Measurements from ENCODE around the gene TMEFF1. TPM values are rescaled to one million over a fixed set of nuclear protein-coding genes. Genes with fewer than 3 reads are reported as not detected.

Gene TMEFF1
- polyA plus RNA-seq, 2 of the 4 experiments (the other 2 are of a cell fraction), result 0.31 to 0.61 TPM

DNA sequence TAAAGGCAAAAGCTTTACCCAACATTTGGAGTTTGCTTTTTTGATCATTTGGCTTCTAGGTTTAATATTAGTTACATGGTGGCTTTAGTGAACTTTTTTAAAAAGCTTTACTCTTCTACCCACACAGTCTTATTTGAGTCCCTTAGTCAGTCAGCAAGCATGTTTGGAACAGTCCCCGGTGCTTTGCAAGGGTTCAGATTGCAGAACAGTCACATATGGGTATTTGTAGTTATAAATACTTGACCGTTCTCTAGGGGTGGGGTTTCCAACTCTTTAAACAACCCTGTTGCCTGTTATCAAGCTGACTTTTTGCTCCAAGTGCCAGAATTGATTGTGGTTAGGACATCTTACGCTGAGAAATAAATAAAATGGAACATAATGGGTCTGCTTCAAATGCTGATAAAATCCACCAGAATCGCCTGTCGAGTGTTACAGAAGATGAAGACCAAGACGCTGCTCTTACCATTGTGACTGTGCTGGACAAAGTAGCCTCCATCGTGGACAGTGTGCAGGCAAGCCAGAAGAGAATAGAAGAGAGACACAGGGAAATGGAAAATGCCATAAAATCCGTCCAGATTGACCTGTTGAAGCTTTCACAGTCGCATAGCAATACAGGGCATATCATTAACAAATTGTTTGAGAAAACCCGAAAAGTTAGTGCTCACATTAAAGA, 105.0 kb downstream of the TMEFF1 start, which contains the start of gene CAVIN4:
TSS of gene CAVIN4 (plus strand) at position 304 of the 673 bp plus-strand sequence. CDS start at position 369, 65 bp downstream.
- Histone ChIP-seq H3K4me1 (no peaks in the 10 kb centered on the region), H3K9me3 (no peaks in the 10 kb centered on the region), H3K4me2 (no peak within 1 kb of the TSS), H3K27ac (no peak within 1 kb of the TSS), H3K4me3 (no peak within 1 kb of the TSS)
- ATAC-seq (no peak), FAIRE-seq (no peak), DNase-seq (ENCODE audit: low read depth in 1 of 2, low spot score in 1 of 2) (no peak)
- TF ChIP-seq CBX2 (IDR thresholded peaks at IDR 0.05; ENCODE audit: borderline replicate concordance, low read depth) (no peak), SREBF2 (IDR thresholded peaks at IDR 0.05) (no peak), SMC3 (IDR thresholded peaks at IDR 0.05) (no peak), HEYL (CRISPR knock-in tag; IDR thresholded peaks at IDR 0.05) (no peak), EHMT2 (IDR thresholded peaks at IDR 0.05; ENCODE audit: low read depth) (no peak), ZFP36 (IDR thresholded peaks at IDR 0.05; ENCODE audit: borderline replicate concordance, partially characterized antibody) (no peak), NFE2L2 (conservative IDR thresholded peaks at IDR 0.05; ENCODE audit: low read length) (no peak), CEBPB (IDR thresholded peaks at IDR 0.05) (no peak), BHLHE40 (IDR thresholded peaks at IDR 0.05; ENCODE audit: low read depth, low read length) (no peak), POLR2AphosphoS2 (conservative IDR thresholded peaks at IDR 0.05; ENCODE audit: low read length) (no peak), RAD21 (conservative IDR thresholded peaks at IDR 0.05 in 1 of 2, IDR thresholded peaks at IDR 0.05 in 1 of 2) (no peak)
- TF ChIP-seq, protein P1, sequence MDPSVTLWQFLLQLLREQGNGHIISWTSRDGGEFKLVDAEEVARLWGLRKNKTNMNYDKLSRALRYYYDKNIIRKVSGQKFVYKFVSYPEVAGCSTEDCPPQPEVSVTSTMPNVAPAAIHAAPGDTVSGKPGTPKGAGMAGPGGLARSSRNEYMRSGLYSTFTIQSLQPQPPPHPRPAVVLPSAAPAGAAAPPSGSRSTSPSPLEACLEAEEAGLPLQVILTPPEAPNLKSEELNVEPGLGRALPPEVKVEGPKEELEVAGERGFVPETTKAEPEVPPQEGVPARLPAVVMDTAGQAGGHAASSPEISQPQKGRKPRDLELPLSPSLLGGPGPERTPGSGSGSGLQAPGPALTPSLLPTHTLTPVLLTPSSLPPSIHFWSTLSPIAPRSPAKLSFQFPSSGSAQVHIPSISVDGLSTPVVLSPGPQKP (IDR thresholded peaks at IDR 0.05; ENCODE audit: low read depth, low read length), result no peak
- TF ChIP-seq, protein P2, sequence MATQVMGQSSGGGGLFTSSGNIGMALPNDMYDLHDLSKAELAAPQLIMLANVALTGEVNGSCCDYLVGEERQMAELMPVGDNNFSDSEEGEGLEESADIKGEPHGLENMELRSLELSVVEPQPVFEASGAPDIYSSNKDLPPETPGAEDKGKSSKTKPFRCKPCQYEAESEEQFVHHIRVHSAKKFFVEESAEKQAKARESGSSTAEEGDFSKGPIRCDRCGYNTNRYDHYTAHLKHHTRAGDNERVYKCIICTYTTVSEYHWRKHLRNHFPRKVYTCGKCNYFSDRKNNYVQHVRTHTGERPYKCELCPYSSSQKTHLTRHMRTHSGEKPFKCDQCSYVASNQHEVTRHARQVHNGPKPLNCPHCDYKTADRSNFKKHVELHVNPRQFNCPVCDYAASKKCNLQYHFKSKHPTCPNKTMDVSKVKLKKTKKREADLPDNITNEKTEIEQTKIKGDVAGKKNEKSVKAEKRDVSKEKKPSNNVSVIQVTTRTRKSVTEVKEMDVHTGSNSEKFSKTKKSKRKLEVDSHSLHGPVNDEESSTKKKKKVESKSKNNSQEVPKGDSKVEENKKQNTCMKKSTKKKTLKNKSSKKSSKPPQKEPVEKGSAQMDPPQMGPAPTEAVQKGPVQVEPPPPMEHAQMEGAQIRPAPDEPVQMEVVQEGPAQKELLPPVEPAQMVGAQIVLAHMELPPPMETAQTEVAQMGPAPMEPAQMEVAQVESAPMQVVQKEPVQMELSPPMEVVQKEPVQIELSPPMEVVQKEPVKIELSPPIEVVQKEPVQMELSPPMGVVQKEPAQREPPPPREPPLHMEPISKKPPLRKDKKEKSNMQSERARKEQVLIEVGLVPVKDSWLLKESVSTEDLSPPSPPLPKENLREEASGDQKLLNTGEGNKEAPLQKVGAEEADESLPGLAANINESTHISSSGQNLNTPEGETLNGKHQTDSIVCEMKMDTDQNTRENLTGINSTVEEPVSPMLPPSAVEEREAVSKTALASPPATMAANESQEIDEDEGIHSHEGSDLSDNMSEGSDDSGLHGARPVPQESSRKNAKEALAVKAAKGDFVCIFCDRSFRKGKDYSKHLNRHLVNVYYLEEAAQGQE (IDR thresholded peaks at IDR 0.05), result no peak
- WGBS (ENCODE audit: missing lambda C conversion rate), result 80% methylated on average over 10 of the region's 10 CpGs
- ChIA-PET CTCF (interaction anchor here (1.0 to 1.7 kb wide), 4 partner anchors 13 to 24 kb away, joined by 3 to 8 read pairs (median 4); no protein-coding TSS in a partner anchor), POLR2A (no interaction called here)

DNA sequence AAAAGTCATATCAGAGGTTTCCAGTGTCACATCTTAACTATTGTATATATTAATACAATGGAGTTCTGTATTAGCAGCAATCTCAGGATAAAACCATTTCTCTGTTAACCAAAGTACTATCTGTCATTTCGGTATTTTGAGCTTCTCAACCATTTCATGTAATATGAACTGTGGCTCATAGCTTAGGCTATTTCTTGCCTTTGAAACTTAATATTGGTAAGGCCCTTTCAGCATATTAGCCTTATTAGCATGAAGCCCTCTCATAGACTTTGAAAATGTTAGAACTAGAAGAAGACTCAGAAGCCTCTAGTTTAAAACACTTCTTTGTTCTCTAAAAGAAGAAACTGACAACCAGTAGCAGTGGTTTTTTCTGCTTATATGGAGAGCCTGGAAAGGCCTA, 105.7 kb downstream of the TMEFF1 start:
- Histone ChIP-seq H3K27ac (no peak overlapping the region), H3K4me1 (no peaks in the 10 kb centered on the region), H3K4me3 (no peak overlapping the region), H3K4me2 (no peak overlapping the region), H3K9me3 (no peaks in the 10 kb centered on the region)
- POLR2A ChIA-PET, result no interaction called here
- ATAC-seq (no peak), DNase-seq (ENCODE audit: low read depth in 1 of 2, low spot score in 1 of 2) (no peak), FAIRE-seq (no peak)
- CTCF ChIA-PET, result interaction anchor here (1.3 to 1.7 kb wide), 3 partner anchors 13 to 23 kb away, joined by 4 to 8 read pairs (median 5); no protein-coding TSS in a partner anchor
- 87% methylated on average over 1 of the region's 1 CpG for WGBS (ENCODE audit: missing lambda C conversion rate)
- no peak for TF ChIP-seq HOXA7 (CRISPR knock-in tag; IDR thresholded peaks at IDR 0.05)
- TF ChIP-seq ZFP36 (IDR thresholded peaks at IDR 0.05; ENCODE audit: borderline replicate concordance, partially characterized antibody), result no peak
- no peak for TF ChIP-seq RCOR1 (IDR thresholded peaks at IDR 0.05; ENCODE audit: low read depth, low read length)
- TF ChIP-seq KDM5A (IDR thresholded peaks at IDR 0.05), result no peak
- TF ChIP-seq, protein P3, sequence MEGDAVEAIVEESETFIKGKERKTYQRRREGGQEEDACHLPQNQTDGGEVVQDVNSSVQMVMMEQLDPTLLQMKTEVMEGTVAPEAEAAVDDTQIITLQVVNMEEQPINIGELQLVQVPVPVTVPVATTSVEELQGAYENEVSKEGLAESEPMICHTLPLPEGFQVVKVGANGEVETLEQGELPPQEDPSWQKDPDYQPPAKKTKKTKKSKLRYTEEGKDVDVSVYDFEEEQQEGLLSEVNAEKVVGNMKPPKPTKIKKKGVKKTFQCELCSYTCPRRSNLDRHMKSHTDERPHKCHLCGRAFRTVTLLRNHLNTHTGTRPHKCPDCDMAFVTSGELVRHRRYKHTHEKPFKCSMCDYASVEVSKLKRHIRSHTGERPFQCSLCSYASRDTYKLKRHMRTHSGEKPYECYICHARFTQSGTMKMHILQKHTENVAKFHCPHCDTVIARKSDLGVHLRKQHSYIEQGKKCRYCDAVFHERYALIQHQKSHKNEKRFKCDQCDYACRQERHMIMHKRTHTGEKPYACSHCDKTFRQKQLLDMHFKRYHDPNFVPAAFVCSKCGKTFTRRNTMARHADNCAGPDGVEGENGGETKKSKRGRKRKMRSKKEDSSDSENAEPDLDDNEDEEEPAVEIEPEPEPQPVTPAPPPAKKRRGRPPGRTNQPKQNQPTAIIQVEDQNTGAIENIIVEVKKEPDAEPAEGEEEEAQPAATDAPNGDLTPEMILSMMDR (IDR thresholded peaks at IDR 0.05), result no peak
- TF ChIP-seq, protein P1 (IDR thresholded peaks at IDR 0.05; ENCODE audit: low read depth, low read length), result no peak
- TF ChIP-seq NR3C1 (IDR thresholded peaks at IDR 0.05), result no peak
- no peak for TF ChIP-seq EHF (CRISPR knock-in tag; IDR thresholded peaks at IDR 0.05)
- TF ChIP-seq FOSL2 (IDR thresholded peaks at IDR 0.05), result no peak
- no peak for TF ChIP-seq FOSL2 (CRISPR knock-in tag; IDR thresholded peaks at IDR 0.05)
- no peak for TF ChIP-seq BHLHE40 (IDR thresholded peaks at IDR 0.05; ENCODE audit: low read depth, low read length)
